Measurements from ENCODE around the gene FAM221B.

FAM221B gene

GRCh38 chr9:35789541-35789940, 39.0 kb downstream of the FAM221B start:
- Histone ChIP-seq H3K4me1 (no peaks in the 10 kb centered on the region), H2AFZ (no peak overlapping the region), H3K36me3 (ENCODE audit: control insufficient read depth, insufficient read depth, low read length) (no peaks in the 10 kb centered on the region), H3K4me2 (ENCODE audit: low read length) (no peak overlapping the region), H3K27me3 (ENCODE audit: control insufficient read depth, insufficient read depth, low read length) (no peaks in the 10 kb centered on the region), H3K9me3 (ENCODE audit: control insufficient read depth, low read length) (no peaks in the 10 kb centered on the region), H3K4me3 (ENCODE audit: low read depth, low read length) (no peak overlapping the region), H3K79me2 (no peaks in the 10 kb centered on the region), H3K9ac (no peak overlapping the region), H3K27ac (no peak overlapping the region)
- TF ChIP-seq CTCF (IDR thresholded peaks at IDR 0.05) = no peak

GRCh38 chr9:35783418-35783817, 45.1 kb downstream of the FAM221B start:
- no peak overlapping the region for H3K27ac ChIP-seq
- H3K9me3 ChIP-seq (ENCODE audit: control insufficient read depth, low read length) = no peaks in the 10 kb centered on the region
- no peak overlapping the region for H3K4me3 ChIP-seq (ENCODE audit: low read depth, low read length)
- no peaks in the 10 kb centered on the region for H3K4me1 ChIP-seq
- H2AFZ ChIP-seq = no peak overlapping the region
- no peaks in the 10 kb centered on the region for H3K79me2 ChIP-seq
- no peaks in the 10 kb centered on the region for H3K27me3 ChIP-seq (ENCODE audit: control insufficient read depth, insufficient read depth, low read length)
- H3K4me2 ChIP-seq (ENCODE audit: low read length) = no peak overlapping the region
- TF ChIP-seq CTCF (IDR thresholded peaks at IDR 0.05) = no peak
- no peak overlapping the region for H3K9ac ChIP-seq
- no peaks in the 10 kb centered on the region for H3K36me3 ChIP-seq (ENCODE audit: control insufficient read depth, insufficient read depth, low read length)

- H3K9ac ChIP-seq = no peak overlapping the region
- H3K4me1 ChIP-seq = no peaks in the 10 kb centered on the region
- H3K4me2 ChIP-seq (ENCODE audit: low read length) = no peak overlapping the region
- no peaks in the 10 kb centered on the region for H3K9me3 ChIP-seq (ENCODE audit: control insufficient read depth, low read length)
- H3K36me3 ChIP-seq (ENCODE audit: control insufficient read depth, insufficient read depth, low read length) = no peaks in the 10 kb centered on the region
- no peak overlapping the region for H2AFZ ChIP-seq
- no peaks in the 10 kb centered on the region for H3K79me2 ChIP-seq
- no peaks in the 10 kb centered on the region for H3K27me3 ChIP-seq (ENCODE audit: control insufficient read depth, insufficient read depth, low read length)
- no peak overlapping the region for H3K27ac ChIP-seq
- H3K4me3 ChIP-seq (ENCODE audit: low read depth, low read length) = no peak overlapping the region
- no peak for TF ChIP-seq CTCF (IDR thresholded peaks at IDR 0.05)
These were observed 47.5 kb downstream of the FAM221B start for GRCh38 chr9:35781066-35781465.

- Histone ChIP-seq H3K4me2 (ENCODE audit: low read length) (no peak overlapping the region), H3K4me1 (no peaks in the 10 kb centered on the region), H3K27ac (no peak overlapping the region)
These were observed 50.0 kb downstream of the FAM221B start for GRCh38 chr9:35778496-35778895.

More at GRCh38 chr9:35778496-35778895, 50.0 kb downstream of the FAM221B start:
- Histone ChIP-seq H3K4me3 (ENCODE audit: low read depth, low read length) (no peak overlapping the region), H3K27me3 (ENCODE audit: control insufficient read depth, insufficient read depth, low read length) (no peaks in the 10 kb centered on the region), H3K79me2 (no peaks in the 10 kb centered on the region), H3K9me3 (ENCODE audit: control insufficient read depth, low read length) (no peaks in the 10 kb centered on the region), H2AFZ (no peak overlapping the region), H3K36me3 (ENCODE audit: control insufficient read depth, insufficient read depth, low read length) (no peaks in the 10 kb centered on the region), H3K9ac (no peak overlapping the region)
- no peak for TF ChIP-seq CTCF (IDR thresholded peaks at IDR 0.05)
